Measurements from ENCODE around the gene ATP2B3. TPM values are rescaled to one million over a fixed set of nuclear protein-coding genes. Genes with fewer than 3 reads are reported as not detected.
A peak's percentile ranks its signal among the peaks of the same experiment; 100 is the strongest.

The ATP2B3 gene
- total and polyA plus RNA-seq, 9 of the 15 experiments (the other 6 are each of a cell fraction or from before 2014, with no cell fraction given), result 0.04 TPM; not detected in 8

- no peak for TF ChIP-seq CHD7 (IDR thresholded peaks at IDR 0.05; ENCODE audit: low read depth, low read length)
- no peak for TF ChIP-seq BCOR (IDR thresholded peaks at IDR 0.05)
- TF ChIP-seq PHB (CRISPR knock-in tag; IDR thresholded peaks at IDR 0.05), result no peak
- TF ChIP-seq ZNF124 (CRISPR knock-in tag; IDR thresholded peaks at IDR 0.05), result no peak
- TF ChIP-seq RHOXF2B (CRISPR knock-in tag; conservative IDR thresholded peaks at IDR 0.05), result no peak
- TF ChIP-seq CBX5 (IDR thresholded peaks at IDR 0.05; ENCODE audit: borderline replicate concordance, low read depth), result no peak
- TF ChIP-seq THRA (IDR thresholded peaks at IDR 0.05), result no peak
- TF ChIP-seq EHMT2 (IDR thresholded peaks at IDR 0.05), result no peak
- TF ChIP-seq DDX20 (tag; IDR thresholded peaks at IDR 0.05; ENCODE audit: low read depth), result no peak
- no peak for TF ChIP-seq CTBP1 (IDR thresholded peaks at IDR 0.05; ENCODE audit: borderline replicate concordance)
- TF ChIP-seq TOE1 (IDR thresholded peaks at IDR 0.05; ENCODE audit: borderline replicate concordance), result no peak
- TF ChIP-seq TOE1 (CRISPR knock-in tag; IDR thresholded peaks at IDR 0.05; ENCODE audit: borderline replicate concordance, low read depth), result no peak
- 0 out of 2 replicates have a peak, but pooled peaks have one; percentile 37 for TF ChIP-seq IRF1 (CRISPR knock-in tag; IDR thresholded peaks at IDR 0.05; ENCODE audit: borderline replicate concordance)
- TF ChIP-seq ZNF764 (CRISPR knock-in tag; IDR thresholded peaks at IDR 0.05; ENCODE audit: low read depth), result no peak
These were observed 92.7 kb downstream of the ATP2B3 start (continued) for GRCh38 chrX:153609917-153610835.

Measured in K562 (cell line).